Hematopoietic multipotent progenitor cell treated with erythropoietin and hydrocortisone succinate and interleukin-3 and kit ligand, for 15 days (in vitro differentiated cells): ENCODE measurements around the gene B9D1.
A peak's percentile ranks its signal among the peaks of the same experiment; 100 is the strongest.

Experiments
- DNase-seq: peaks from one replicate; pipeline ENCODE4 v3.0.0-alpha.2; 2015; ENCODE audit warnings: low spot score

The B9D1 gene

GRCh38 chr17:19388791-19389785 is 26.6 kb upstream of the B9D1 start:
- DNase-seq = peak; percentile 35

- DNase-seq = no peak
These were observed 25.5 kb upstream of the B9D1 start for GRCh38 chr17:19387921-19388521.

- DNase-seq = no peak
These were observed 24.7 kb upstream of the B9D1 start, which contains the start of gene MFAP4 for GRCh38 chr17:19386974-19387920. Gene MFAP4, minus strand, starts transcription at chr17:19387190. Its CDS starts 35 bp downstream, at chr17:19387155.

GRCh38 chr17:19386051-19386929 is 23.8 kb upstream of the B9D1 start:
- DNase-seq = no peak

GRCh38 chr17:19385521-19385983 is 23.0 kb upstream of the B9D1 start:
- DNase-seq = no peak

- peak; percentile 79 for DNase-seq
These were observed 22.3 kb upstream of the B9D1 start for GRCh38 chr17:19384723-19385391.

GRCh38 chr17:19383681-19384470 is 21.4 kb upstream of the B9D1 start:
- DNase-seq = no peak

GRCh38 chr17:19382531-19383444 is 20.3 kb upstream of the B9D1 start:
- DNase-seq = no peak

GRCh38 chr17:19381741-19382444 is 19.4 kb upstream of the B9D1 start:
- DNase-seq = no peak

- DNase-seq = no peak
These were observed 18.8 kb upstream of the B9D1 start for GRCh38 chr17:19381361-19381740.

- no peak for DNase-seq
These were observed 18.2 kb upstream of the B9D1 start for GRCh38 chr17:19380481-19381301.

- no peak for DNase-seq
These were observed 17.0 kb upstream of the B9D1 start for GRCh38 chr17:19379361-19380065.

- DNase-seq = no peak
These were observed 16.2 kb upstream of the B9D1 start, which contains the start of gene MAPK7 for GRCh38 chr17:19378416-19379360. Gene MAPK7, plus strand, starts transcription at chr17:19378498. Its CDS starts 403 bp downstream, at chr17:19378901.

GRCh38 chr17:19377602-19378415 is 15.3 kb upstream of the B9D1 start:
- peak; percentile 98 for DNase-seq
